ENCODE measurements around the gene MRS2.
A peak's percentile ranks its signal among the peaks of the same experiment; 100 is the strongest.

The MRS2 gene

DNA sequence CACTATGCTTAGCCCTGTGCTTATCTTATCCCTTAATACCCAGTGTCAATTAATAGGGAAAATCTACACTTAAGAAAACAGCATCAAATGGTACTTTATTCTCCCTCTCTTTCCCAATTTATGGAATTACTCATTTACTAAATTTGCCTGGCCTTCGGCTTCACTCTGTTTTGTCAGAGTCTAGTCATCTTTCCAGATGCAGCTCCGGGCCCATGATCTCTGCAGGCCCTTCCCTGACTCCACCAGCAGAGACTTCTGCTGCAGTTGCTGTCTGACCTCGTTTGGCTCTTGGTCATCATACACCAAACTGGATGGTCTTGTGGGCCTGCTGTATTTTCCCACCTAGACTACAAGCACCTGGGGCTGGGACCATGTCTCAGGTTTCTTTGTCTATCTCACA is 27.4 kb downstream of the MRS2 start (continued):
- no peak for TF ChIP-seq BACH2 (CRISPR knock-in tag; IDR thresholded peaks at IDR 0.05; ENCODE audit: borderline replicate concordance)
- TF ChIP-seq CSDC2 (CRISPR knock-in tag; IDR thresholded peaks at IDR 0.05) = no peak
- no peak for TF ChIP-seq GLIS3 (CRISPR knock-in tag; IDR thresholded peaks at IDR 0.05)
- TF ChIP-seq ZNF565 (CRISPR knock-in tag; conservative IDR thresholded peaks at IDR 0.05; ENCODE audit: low read depth) = no peak
- no peak for TF ChIP-seq ESRRG (CRISPR knock-in tag; IDR thresholded peaks at IDR 0.05)
- no peak for TF ChIP-seq TCF4 (CRISPR knock-in tag; IDR thresholded peaks at IDR 0.05; ENCODE audit: borderline replicate concordance)

GRCh38 chr6:24431045-24431451 is 28.3 kb downstream of the MRS2 start:
- TF ChIP-seq ZFP30 (CRISPR knock-in tag; IDR thresholded peaks at IDR 0.05) (no peak), SNAI2 (CRISPR knock-in tag; IDR thresholded peaks at IDR 0.05) (no peak), ZNF8 (CRISPR knock-in tag; IDR thresholded peaks at IDR 0.05) (no peak), TCF4 (CRISPR knock-in tag; IDR thresholded peaks at IDR 0.05; ENCODE audit: borderline replicate concordance) (no peak), BACH2 (CRISPR knock-in tag; IDR thresholded peaks at IDR 0.05; ENCODE audit: borderline replicate concordance) (no peak), ESRRG (CRISPR knock-in tag; IDR thresholded peaks at IDR 0.05) (no peak), ISL1 (CRISPR knock-in tag; IDR thresholded peaks at IDR 0.05) (no peak), ZFP3 (CRISPR knock-in tag; IDR thresholded peaks at IDR 0.05) (no peak), CSDC2 (CRISPR knock-in tag; IDR thresholded peaks at IDR 0.05) (no peak), OSR1 (CRISPR knock-in tag; IDR thresholded peaks at IDR 0.05) (no peak), POU6F1 (CRISPR knock-in tag; IDR thresholded peaks at IDR 0.05; ENCODE audit: borderline replicate concordance, low read depth) (no peak), CREB5 (CRISPR knock-in tag; IDR thresholded peaks at IDR 0.05; ENCODE audit: low read depth) (no peak), PATZ1 (CRISPR knock-in tag; IDR thresholded peaks at IDR 0.05; ENCODE audit: borderline replicate concordance) (no peak), ZNF565 (CRISPR knock-in tag; conservative IDR thresholded peaks at IDR 0.05; ENCODE audit: low read depth) (no peak), RARB (CRISPR knock-in tag; IDR thresholded peaks at IDR 0.05) (no peak), GLIS3 (CRISPR knock-in tag; IDR thresholded peaks at IDR 0.05) (no peak)
- TF ChIP-seq, protein P1, sequence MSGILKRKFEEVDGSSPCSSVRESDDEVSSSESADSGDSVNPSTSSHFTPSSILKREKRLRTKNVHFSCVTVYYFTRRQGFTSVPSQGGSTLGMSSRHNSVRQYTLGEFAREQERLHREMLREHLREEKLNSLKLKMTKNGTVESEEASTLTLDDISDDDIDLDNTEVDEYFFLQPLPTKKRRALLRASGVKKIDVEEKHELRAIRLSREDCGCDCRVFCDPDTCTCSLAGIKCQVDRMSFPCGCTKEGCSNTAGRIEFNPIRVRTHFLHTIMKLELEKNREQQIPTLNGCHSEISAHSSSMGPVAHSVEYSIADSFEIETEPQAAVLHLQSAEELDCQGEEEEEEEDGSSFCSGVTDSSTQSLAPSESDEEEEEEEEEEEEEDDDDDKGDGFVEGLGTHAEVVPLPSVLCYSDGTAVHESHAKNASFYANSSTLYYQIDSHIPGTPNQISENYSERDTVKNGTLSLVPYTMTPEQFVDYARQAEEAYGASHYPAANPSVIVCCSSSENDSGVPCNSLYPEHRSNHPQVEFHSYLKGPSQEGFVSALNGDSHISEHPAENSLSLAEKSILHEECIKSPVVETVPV (CRISPR knock-in tag; IDR thresholded peaks at IDR 0.05) = no peak
- ATAC-seq = peak; percentile 67

DNA sequence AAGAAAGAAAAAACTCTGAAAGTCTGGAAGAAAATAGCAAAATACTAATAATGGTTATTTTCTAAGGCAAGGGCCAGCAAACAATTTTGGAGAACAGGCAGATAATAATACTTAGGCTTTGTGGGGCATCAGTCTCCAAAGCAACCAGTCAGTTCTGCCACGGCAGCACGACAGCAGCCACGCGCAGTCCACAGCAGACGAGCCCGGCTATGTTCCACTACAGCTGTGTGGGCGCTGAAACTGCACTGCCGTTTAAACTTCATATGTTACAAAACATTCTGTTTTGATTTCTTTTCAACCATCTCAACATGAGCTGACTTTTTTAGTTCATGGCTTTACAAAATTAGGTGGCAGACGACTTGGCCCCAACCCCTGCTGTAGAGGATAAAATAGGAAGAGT is 29.9 kb downstream of the MRS2 start:
- TF ChIP-seq ESRRG (CRISPR knock-in tag; IDR thresholded peaks at IDR 0.05) (no peak), CREB5 (CRISPR knock-in tag; IDR thresholded peaks at IDR 0.05; ENCODE audit: low read depth) (no peak), POU6F1 (CRISPR knock-in tag; IDR thresholded peaks at IDR 0.05; ENCODE audit: borderline replicate concordance, low read depth) (no peak), PATZ1 (CRISPR knock-in tag; IDR thresholded peaks at IDR 0.05; ENCODE audit: borderline replicate concordance) (no peak), TOX (CRISPR knock-in tag; IDR thresholded peaks at IDR 0.05; ENCODE audit: borderline replicate concordance) (no peak), ISL1 (CRISPR knock-in tag; IDR thresholded peaks at IDR 0.05) (no peak), TCF4 (CRISPR knock-in tag; IDR thresholded peaks at IDR 0.05; ENCODE audit: borderline replicate concordance) (no peak)
- TF ChIP-seq, protein P2, sequence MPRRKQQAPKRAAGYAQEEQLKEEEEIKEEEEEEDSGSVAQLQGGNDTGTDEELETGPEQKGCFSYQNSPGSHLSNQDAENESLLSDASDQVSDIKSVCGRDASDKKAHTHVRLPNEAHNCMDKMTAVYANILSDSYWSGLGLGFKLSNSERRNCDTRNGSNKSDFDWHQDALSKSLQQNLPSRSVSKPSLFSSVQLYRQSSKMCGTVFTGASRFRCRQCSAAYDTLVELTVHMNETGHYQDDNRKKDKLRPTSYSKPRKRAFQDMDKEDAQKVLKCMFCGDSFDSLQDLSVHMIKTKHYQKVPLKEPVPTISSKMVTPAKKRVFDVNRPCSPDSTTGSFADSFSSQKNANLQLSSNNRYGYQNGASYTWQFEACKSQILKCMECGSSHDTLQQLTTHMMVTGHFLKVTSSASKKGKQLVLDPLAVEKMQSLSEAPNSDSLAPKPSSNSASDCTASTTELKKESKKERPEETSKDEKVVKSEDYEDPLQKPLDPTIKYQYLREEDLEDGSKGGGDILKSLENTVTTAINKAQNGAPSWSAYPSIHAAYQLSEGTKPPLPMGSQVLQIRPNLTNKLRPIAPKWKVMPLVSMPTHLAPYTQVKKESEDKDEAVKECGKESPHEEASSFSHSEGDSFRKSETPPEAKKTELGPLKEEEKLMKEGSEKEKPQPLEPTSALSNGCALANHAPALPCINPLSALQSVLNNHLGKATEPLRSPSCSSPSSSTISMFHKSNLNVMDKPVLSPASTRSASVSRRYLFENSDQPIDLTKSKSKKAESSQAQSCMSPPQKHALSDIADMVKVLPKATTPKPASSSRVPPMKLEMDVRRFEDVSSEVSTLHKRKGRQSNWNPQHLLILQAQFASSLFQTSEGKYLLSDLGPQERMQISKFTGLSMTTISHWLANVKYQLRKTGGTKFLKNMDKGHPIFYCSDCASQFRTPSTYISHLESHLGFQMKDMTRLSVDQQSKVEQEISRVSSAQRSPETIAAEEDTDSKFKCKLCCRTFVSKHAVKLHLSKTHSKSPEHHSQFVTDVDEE (CRISPR knock-in tag; IDR thresholded peaks at IDR 0.05) = no peak
- ATAC-seq = no peak

Measured in SK-N-SH treated with all-trans-retinoic acid at 6 μM for 48 hours (cell line).